H9 (cell line): Measurements from ENCODE around the gene ZNF75A. TPM values are rescaled to one million over a fixed set of nuclear protein-coding genes. Genes with fewer than 3 reads are reported as not detected.

Experiments used
- DNase-seq: peaks from one replicate; pipeline ENCODE4 v3.0.0-alpha.2; 2017
- H2AFZ ChIP-seq: one replicate; pipeline ENCODE4 v1.6.1; 2013; ENCODE audit warnings: mild to moderate bottlenecking, low read length, control low read depth, moderate library complexity
- H2AK5ac ChIP-seq: 2 replicates; pipeline ENCODE4 v1.6.1; 2013; ENCODE audit warnings: low read length, control low read depth, mixed read lengths; ENCODE audit not compliant: insufficient read length
- H2BK120ac ChIP-seq: one replicate; pipeline ENCODE4 v1.6.1; 2013; ENCODE audit warnings: low read depth, mild to moderate bottlenecking, low read length, control low read depth, inconsistent platforms; ENCODE audit not compliant: poor library complexity, severe bottlenecking
- H2BK12ac ChIP-seq: 2 replicates; pipeline ENCODE4 v1.6.1; 2013; ENCODE audit warnings: low read length, control low read depth, mixed read lengths, low read depth; ENCODE audit not compliant: insufficient read length
- H2BK15ac ChIP-seq: 2 replicates; pipeline ENCODE4 v1.6.1; 2013; ENCODE audit warnings: low read depth, low read length, control low read depth
- H2BK20ac ChIP-seq: one replicate; pipeline ENCODE4 v1.6.1; 2013; ENCODE audit warnings: low read depth, mild to moderate bottlenecking, low read length, control low read depth, inconsistent platforms; ENCODE audit not compliant: poor library complexity, severe bottlenecking
- H2BK5ac ChIP-seq: 2 replicates; pipeline ENCODE4 v1.6.1; 2013; ENCODE audit warnings: low read length, control low read depth, mixed read lengths; ENCODE audit not compliant: insufficient read length
- H3K14ac ChIP-seq: 2 replicates; pipeline ENCODE4 v1.6.1; 2013; ENCODE audit warnings: low read length, control low read depth; ENCODE audit not compliant: insufficient read depth
- H3K18ac ChIP-seq: 2 replicates; pipeline ENCODE4 v1.6.1; 2013; ENCODE audit warnings: low read depth, mild to moderate bottlenecking, mixed read lengths, low read length, control low read depth; ENCODE audit not compliant: insufficient read length
- H3K23ac ChIP-seq: 2 replicates; pipeline ENCODE4 v1.6.1; 2013; ENCODE audit warnings: low read length, control low read depth, mixed read lengths, low read depth; ENCODE audit not compliant: insufficient read length
- H3K23me2 ChIP-seq: 2 replicates; pipeline ENCODE4 v1.6.1; 2013; ENCODE audit warnings: low read depth, mild to moderate bottlenecking, mixed read lengths, low read length, control low read depth; ENCODE audit not compliant: insufficient read length, poor library complexity, severe bottlenecking
- H3K27ac ChIP-seq: 2 replicates; pipeline ENCODE4 v1.5.1; 2013; ENCODE audit warnings: low read length, control low read depth, mixed read lengths, low read depth; ENCODE audit not compliant: insufficient read length
- H3K27me3 ChIP-seq: 2 replicates; pipeline ENCODE4 v1.6.1; 2013; ENCODE audit warnings: low read length, control low read depth, inconsistent platforms; ENCODE audit not compliant: insufficient read depth
- H3K4ac ChIP-seq: 2 replicates; pipeline ENCODE4 v1.6.1; 2013; ENCODE audit warnings: low read depth, mild to moderate bottlenecking, control low read depth, inconsistent platforms, low read length, moderate library complexity
- H3K4me1 ChIP-seq: 2 replicates; pipeline ENCODE4 v1.6.1; 2013; ENCODE audit warnings: low read length, control low read depth, inconsistent platforms; ENCODE audit not compliant: insufficient read depth
- H3K4me2 ChIP-seq: 2 replicates; pipeline ENCODE4 v1.6.1; 2013; ENCODE audit warnings: low read length, control low read depth, mixed read lengths; ENCODE audit not compliant: insufficient read length, insufficient read depth
- H3K56ac ChIP-seq: 2 replicates; pipeline ENCODE4 v1.6.1; 2013; ENCODE audit warnings: low read depth, mild to moderate bottlenecking, mixed read lengths, low read length, control low read depth; ENCODE audit not compliant: insufficient read length
- H3K79me1 ChIP-seq: 2 replicates; pipeline ENCODE4 v1.6.1; 2013; ENCODE audit warnings: low read depth, mild to moderate bottlenecking, moderate library complexity, low read length, control low read depth, inconsistent platforms; ENCODE audit not compliant: insufficient read depth, poor library complexity, severe bottlenecking
- H3K79me2 ChIP-seq: 2 replicates; pipeline ENCODE4 v1.6.1; 2013; ENCODE audit warnings: low read length, control low read depth, inconsistent platforms; ENCODE audit not compliant: insufficient read depth
- H3K9ac ChIP-seq: 2 replicates; pipeline ENCODE4 v1.6.1; 2013; ENCODE audit warnings: low read length, control low read depth, mixed read lengths; ENCODE audit not compliant: insufficient read length; ENCODE audit errors: extremely low read depth
- H3K9me3 ChIP-seq: one replicate; pipeline ENCODE4 v1.6.1; 2013; ENCODE audit warnings: low read depth, low read length, inconsistent platforms; ENCODE audit not compliant: control insufficient read depth
- H3T11ph ChIP-seq: one replicate; pipeline ENCODE4 v1.6.1; 2013; ENCODE audit warnings: mild to moderate bottlenecking, low read length, control low read depth, inconsistent platforms
- H4K20me1 ChIP-seq: one replicate; pipeline ENCODE4 v1.6.1; 2013; ENCODE audit not compliant: control insufficient read depth, insufficient read length, insufficient read depth
- H4K5ac ChIP-seq: 2 replicates; pipeline ENCODE4 v1.6.1; 2013; ENCODE audit warnings: low read depth, mild to moderate bottlenecking, mixed read lengths, low read length, control low read depth; ENCODE audit not compliant: insufficient read length
- H4K8ac ChIP-seq: replicated peaks from 2 replicates; pipeline ENCODE4 v1.6.1; 2013; ENCODE audit warnings: low read length, control low read depth, mixed read lengths, low read depth; ENCODE audit not compliant: insufficient read length
- H4K91ac ChIP-seq: 2 replicates; pipeline ENCODE4 v1.6.1; 2013; ENCODE audit warnings: low read depth, mild to moderate bottlenecking, moderate library complexity, mixed read lengths, low read length, control low read depth; ENCODE audit not compliant: insufficient read length
- H3K27ac Mint-ChIP-seq, 3 experiments: 2 replicates in 2 of 3; 3 replicates in 1 of 3; pipeline ENCODE4 v1.8.0; 2020 to 2021; ENCODE audit warnings: mixed read lengths in 3 of 3, mild to moderate bottlenecking in 1 of 3, moderate library complexity in 1 of 3
- H3K27me3 Mint-ChIP-seq: 2 replicates; pipeline ENCODE4 v1.8.0; 2021; ENCODE audit warnings: low read depth, mild to moderate bottlenecking, moderate library complexity, mixed read lengths
- H3K36me3 Mint-ChIP-seq, 3 experiments: 2 replicates in 2 of 3; 3 replicates in 1 of 3; pipeline ENCODE4 v1.8.0; 2020 to 2021; ENCODE audit warnings: low read depth in 3 of 3, mixed read lengths in 3 of 3; ENCODE audit not compliant: insufficient read depth in 1 of 3
- H3K4me1 Mint-ChIP-seq, 2 experiments: 2 replicates each; pipeline ENCODE4 v1.8.0; 2020; ENCODE audit warnings: mixed read lengths in 2 of 2
- H3K4me3 Mint-ChIP-seq, 2 experiments: 2 replicates in 1 of 2; 3 replicates in 1 of 2; pipeline ENCODE4 v1.8.0; 2020 to 2021; ENCODE audit warnings: mild to moderate bottlenecking in 2 of 2, mixed read lengths in 2 of 2, moderate library complexity in 1 of 2
- H3K9me3 Mint-ChIP-seq, 2 experiments: 2 replicates in 1 of 2; 3 replicates in 1 of 2; pipeline ENCODE4 v1.8.0; 2020; ENCODE audit warnings: mild to moderate bottlenecking in 2 of 2, mixed read lengths in 2 of 2, moderate library complexity in 1 of 2
- CTCF ChIP-seq: fragments of 200-600 bp; sonication (generic); conservative IDR thresholded peaks from 3 replicates; pipeline ENCODE4 v1.8.0; 2021; ENCODE audit warnings: antibody characterized with exemption, mild to moderate bottlenecking
- WGBS: extraction: QIAGEN DNeasy Blood & Tissue Kit; methylation state at CpG from one replicate; pipeline ENCODE4 v1.1.7; 2013; ENCODE audit warnings: missing lambda C conversion rate, low lambda C conversion rate, mixed read lengths; ENCODE audit not compliant: insufficient read length; ENCODE audit errors: extremely low coverage; 5-methylcytosine and 5-hydroxymethylcytosine counted together
- total RNA-seq: library from RNA; stranded (reverse); gene quantifications from 2 replicates; pipeline ENCODE4 v1.2.1, GENCODE V29; 2021

ZNF75A gene
- total RNA-seq, 1 experiment from 2014 or later: 42.4 TPM

DNA sequence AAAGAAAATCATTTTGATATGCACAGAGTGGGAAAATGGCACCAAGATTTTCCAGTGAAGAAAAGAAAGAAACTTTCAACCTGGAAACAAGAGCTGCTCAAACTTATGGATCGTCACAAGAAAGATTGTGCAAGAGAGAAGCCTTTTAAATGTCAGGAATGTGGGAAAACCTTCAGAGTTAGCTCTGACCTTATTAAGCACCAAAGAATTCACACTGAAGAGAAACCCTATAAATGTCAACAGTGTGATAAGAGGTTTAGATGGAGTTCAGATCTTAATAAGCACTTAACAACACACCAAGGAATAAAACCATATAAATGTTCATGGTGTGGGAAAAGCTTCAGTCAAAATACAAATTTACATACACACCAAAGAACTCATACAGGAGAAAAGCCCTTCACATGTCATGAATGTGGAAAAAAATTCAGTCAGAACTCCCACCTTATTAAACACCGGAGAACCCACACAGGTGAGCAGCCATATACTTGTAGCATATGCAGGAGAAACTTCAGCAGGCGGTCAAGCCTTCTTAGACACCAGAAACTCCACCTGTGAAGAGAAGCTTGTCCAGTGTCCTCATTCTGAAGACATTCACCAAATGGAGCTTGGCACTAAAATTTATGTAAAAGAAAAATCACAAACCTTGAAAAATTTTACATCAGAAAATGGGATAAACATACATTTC, 12.2 kb downstream of the ZNF75A start:
- Histone ChIP-seq H2BK12ac (no peak overlapping the region), H3K9ac (no peak overlapping the region), H4K5ac (no peak overlapping the region), H2BK5ac (no peak overlapping the region), H2BK120ac (no peak overlapping the region), H3K9me3 (peaks cover 88% of the 10 kb centered on the region), H3K18ac (no peak overlapping the region), H3K56ac (no peak overlapping the region), H3K27me3 (no peaks in the 10 kb centered on the region), H3K4ac (no peak overlapping the region), H4K91ac (no peak overlapping the region), H2BK15ac (no peak overlapping the region), H2AFZ (no peak overlapping the region), H3T11ph (no peak overlapping the region), H2AK5ac (no peak overlapping the region), H3K79me2 (no peaks in the 10 kb centered on the region), H4K20me1 (no peaks in the 10 kb centered on the region), H3K27ac (no peak overlapping the region), H3K23ac (no peak overlapping the region), H3K79me1 (no peaks in the 10 kb centered on the region), H3K23me2 (no peaks in the 10 kb centered on the region), H3K4me1 (no peaks in the 10 kb centered on the region), H3K14ac (no peak overlapping the region), H4K8ac (no peak overlapping the region), H3K4me2 (no peak overlapping the region), H2BK20ac (no peak overlapping the region)
- H3K27me3 Mint-ChIP-seq: peaks cover 26% of the 10 kb centered on the region
- DNase-seq: no peak
- H3K27ac Mint-ChIP-seq: no peak overlapping the region
- no peak for TF ChIP-seq CTCF
- peaks cover 94 to 96% of the 10 kb centered on the region in 2 experiments for H3K9me3 Mint-ChIP-seq
- peaks cover 74 to 81% (median 79%) of the 10 kb centered on the region in 3 experiments for H3K36me3 Mint-ChIP-seq
- WGBS: no CpG with 5 or more reads among the region's 3 CpGs
- no peak overlapping the region for H3K4me3 Mint-ChIP-seq
- H3K4me1 Mint-ChIP-seq: no peaks in the 10 kb centered on the region
